HG03139 (cell line): ENCODE measurements around the gene TANGO2.

Experiments
- ATAC-seq: cut with Tn5 transposase; IDR thresholded peaks from one replicate; pipeline ENCODE4 v1.9.1; 2021; ENCODE audit not compliant: unreplicated experiment

Gene TANGO2

DNA sequence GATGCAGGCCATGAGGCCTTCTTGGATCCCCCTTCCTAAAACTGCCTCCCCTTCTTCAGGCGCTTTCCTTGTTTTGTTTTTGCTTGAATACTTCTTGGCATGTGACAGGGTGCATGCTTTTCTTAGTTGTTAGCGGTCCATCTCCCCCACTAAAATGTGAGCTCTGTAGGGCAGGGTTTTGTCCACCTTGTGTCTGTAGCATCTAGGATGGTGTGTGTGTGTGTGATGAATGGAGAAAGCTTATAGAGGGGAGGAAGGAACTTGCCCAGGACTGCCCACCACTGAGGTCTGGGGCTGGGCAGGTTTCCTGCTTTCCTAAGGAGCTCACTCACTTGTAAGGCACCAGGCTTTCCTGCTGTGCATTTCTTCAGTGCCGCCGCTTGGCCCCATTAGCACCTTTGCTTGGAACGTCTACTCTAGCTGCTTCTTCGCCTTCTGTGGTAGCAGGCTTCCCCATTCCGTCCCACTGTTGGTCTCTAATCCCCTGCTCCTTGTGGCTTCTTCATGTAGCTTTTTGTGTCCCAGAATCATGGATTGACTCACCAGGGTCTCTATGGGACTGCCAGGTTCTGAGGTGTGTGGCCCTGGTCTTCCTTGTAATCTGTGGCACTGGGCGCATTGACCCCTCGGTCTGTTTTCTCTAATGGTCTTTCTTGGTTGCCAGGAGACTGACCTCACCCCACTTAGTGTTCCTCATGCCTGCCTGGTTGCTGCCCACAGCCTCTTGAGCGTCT lies 62.4 kb downstream of the TANGO2 start:
- ATAC-seq = no peak

DNA sequence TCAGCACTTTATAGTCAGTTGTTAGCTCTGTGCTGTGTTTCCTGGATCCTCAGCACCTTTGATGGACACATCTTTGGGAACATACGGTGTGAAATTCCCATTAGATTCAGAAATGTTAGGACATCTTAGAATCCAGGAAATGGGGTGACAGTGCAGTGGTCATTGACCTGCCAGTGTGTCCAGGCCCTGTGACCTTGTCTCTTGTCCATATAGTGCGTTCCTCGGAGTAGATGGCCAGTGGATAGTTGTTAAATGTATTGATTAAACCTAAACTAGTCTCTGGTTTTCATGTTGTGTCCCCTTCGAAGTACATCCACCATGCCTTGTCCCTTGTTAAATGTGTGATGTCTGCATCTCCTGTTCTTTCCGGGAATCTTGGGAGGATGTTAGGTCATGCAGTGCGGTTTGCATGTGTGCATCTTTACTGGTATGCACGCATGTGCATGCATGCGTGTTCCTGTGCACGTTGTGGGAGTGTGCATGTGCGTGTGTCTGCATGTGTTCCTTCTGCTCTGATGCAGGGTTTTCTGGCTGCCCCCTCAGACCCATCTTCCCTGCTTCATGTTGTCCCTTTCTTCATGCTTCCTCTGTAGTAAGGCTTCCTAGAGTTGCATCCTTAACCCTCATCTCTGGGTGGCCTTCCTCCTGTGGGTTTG lies 63.1 kb downstream of the TANGO2 start:
- no peak for ATAC-seq

DNA sequence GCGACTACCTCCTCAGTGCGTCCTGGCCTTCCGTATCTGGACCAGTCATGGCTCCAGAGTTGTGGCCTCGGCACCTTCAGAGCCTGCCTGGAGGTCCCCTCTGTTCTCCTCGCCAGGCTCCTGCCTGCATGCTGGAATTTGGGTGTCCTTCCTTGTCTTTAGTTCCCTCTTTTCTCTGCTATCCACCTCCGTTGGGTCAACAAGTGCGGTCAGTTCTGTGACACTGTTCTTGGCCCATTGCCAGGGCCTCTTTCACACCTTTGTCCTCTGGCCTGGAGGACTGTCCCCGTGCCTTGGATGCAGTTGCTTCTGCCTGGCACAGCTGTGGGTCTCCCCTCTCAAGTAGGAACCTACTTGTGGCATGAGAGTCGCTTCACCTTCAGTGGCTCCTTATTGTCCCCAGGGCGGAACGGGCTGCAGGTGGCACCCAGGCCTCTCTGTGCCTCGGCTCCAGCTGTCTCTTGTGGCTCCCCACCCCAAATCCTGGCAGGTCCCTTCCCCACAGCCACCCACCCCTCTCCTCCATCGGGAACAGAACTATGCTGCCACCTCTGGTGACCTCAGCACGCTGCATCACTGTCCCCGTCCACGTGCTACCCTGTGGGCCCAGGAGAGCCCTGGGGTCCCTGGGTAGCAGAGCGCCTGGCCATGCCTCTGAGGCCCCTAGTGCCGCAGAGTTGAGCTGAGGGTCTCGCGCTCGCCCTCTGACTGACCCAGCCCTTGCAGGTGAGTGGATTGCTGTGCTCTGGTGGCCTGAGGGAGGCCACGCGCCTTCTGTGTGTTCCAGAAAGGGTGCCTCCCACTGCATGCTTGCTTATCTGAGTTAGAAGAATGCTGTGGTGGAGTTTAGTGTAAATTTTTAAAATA lies 63.9 kb downstream of the TANGO2 start:
- no peak for ATAC-seq

DNA sequence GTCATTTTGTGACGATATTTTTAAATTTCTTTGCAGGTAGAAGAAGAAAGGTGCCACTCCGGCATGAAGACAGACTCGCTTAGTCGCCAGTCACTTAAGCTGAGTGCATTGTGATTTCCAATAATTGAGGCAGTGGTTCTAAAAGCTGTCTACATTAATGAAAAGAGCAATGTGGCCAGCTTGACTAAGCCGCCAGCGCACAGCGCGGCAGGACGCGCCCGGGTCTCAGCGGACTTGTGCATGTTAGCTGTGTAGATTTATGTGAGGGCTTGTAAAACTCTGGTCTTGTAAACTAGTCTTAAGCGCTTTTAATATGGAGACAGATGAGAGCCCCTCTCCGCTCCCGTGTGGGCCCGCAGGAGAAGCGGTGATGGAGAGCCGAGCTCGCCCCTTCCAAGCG lies 64.7 kb downstream of the TANGO2 start:
- no peak for ATAC-seq

DNA sequence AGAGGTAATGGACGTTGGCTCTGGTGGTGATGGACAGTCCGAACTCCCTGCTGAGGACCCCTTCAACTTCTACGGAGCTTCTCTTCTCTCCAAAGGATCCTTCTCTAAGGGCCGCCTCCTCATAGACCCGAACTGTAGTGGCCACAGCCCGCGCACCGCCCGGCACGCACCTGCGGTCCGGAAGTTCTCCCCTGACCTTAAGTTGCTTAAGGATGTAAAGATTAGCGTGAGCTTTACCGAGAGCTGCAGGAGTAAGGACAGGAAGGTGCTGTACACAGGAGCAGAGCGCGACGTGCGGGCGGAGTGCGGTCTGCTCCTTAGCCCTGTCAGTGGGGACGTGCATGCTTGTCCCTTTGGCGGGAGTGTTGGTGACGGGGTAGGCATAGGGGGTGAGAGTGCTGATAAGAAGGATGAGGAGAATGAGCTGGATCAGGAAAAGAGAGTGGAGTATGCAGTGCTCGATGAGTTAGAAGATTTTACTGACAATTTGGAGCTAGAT lies 65.2 kb downstream of the TANGO2 start:
- ATAC-seq = no peak

DNA sequence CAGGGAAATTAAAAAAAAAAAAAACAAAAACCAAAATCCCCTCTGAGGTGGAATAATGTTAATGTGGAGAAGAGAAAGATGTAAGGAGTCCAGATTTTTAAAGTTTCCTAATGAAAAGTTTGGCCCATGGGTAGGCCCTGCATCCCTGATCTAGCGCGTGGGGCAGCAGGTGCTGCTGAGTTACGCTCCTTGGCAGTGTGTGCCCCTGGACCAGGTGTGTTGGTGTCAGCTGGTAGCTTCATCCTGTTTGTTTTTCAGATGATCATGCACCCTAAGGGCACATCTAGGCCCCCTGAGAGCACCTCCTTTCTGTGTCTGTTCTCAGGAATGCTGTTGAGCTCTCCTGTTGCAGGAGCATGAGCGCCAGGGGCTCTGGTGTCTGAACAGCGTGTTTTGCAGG lies 65.9 kb downstream of the TANGO2 start:
- no peak for ATAC-seq

DNA sequence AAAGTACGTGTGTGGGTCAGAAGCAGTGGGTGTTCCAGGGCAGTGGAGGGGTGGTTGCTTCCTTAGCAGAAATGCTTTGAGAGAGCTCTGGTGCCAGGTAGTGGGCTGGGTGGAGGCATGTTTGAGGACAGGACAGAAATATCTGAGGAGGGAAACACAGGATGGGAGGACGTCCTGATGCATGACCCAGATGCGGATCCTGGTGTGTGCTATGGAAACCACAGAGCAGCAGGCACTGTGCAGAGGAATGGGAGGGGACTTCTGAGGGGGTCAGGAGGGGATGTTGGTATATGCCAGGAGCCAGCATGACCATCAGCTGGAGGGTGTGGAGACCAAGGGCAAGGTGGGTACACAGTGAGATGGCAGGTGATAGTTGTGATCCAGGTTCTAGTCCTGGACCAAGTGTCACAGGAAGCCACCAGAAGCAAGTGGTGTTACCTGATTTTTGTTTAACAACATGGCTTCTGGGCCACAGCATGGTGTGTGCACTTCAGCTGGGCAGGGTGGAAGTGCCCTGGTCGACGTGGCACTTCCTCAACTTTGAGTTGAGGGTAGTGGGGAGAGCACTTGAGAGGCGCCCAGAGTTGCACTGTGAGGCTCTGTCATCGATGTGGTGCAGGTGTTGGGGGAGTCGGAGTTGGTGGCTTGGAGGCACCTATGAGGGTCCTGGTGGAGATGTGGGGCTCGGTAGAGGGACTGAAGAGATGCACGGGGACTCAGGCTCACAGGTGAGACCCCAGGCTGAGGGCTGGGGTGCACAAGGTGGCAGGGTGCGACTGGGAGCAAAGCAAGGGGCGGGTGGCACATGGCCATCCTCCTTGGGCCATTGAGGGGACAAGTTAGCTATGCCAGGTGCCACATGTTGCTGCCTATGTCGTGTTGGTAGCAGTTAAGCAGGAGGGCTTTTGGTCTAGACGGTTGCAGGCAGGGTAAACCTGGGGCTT lies 66.7 kb downstream of the TANGO2 start:
- no peak for ATAC-seq

DNA sequence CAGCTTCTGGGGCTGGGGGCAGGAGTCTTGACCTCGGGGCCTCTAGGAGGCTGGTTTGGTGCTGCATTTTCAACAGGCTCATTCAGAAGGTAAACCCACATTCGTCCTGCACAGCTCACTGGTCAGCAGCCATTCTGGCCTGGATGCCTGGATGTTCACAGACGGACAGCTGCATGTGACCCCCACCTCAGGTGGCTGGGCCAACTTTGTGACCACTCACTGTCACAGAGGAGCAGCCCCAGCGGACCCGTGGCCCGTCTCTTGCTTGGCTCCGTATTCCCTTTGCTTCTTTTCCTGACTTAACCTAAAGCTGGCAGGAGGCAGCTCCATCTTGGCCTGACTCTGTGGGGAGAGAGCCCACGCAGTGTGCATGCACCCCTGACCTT lies 67.3 kb downstream of the TANGO2 start:
- ATAC-seq = no peak

DNA sequence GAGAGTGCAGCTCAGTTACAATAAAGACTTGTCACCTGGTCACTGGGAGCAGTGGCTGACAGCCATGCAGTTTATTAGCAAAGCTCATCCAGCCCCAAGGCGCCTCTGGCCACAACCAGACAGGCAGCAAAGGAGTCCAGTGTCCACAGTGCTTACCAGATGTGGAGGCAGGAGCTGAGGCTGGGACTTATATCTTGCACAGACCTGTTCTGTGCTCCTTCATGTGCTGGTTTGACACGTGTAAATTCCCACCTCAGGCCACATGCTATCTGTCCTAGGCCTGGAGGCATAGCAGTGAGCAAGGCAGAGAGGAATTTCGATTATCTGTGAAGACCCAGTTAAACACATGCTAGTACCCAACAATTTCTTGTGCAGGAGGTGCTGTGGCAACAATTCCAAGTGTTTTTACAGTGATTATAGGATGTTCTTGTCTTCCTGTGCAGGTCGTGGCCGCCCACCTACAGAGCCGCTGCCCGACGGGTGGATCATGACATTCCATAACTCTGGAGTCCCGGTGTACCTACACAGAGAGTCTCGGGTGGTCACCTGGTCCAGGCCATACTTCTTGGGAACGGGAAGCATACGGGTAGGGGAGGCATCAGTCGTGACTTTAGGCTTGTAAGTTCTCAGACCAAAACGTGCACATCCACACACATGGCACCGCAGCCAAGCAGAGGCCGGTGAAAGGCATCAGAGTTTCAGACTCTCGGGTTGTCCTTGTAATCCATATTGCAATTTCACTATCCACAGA lies 68.5 kb downstream of the TANGO2 start:
- ATAC-seq = no peak

DNA sequence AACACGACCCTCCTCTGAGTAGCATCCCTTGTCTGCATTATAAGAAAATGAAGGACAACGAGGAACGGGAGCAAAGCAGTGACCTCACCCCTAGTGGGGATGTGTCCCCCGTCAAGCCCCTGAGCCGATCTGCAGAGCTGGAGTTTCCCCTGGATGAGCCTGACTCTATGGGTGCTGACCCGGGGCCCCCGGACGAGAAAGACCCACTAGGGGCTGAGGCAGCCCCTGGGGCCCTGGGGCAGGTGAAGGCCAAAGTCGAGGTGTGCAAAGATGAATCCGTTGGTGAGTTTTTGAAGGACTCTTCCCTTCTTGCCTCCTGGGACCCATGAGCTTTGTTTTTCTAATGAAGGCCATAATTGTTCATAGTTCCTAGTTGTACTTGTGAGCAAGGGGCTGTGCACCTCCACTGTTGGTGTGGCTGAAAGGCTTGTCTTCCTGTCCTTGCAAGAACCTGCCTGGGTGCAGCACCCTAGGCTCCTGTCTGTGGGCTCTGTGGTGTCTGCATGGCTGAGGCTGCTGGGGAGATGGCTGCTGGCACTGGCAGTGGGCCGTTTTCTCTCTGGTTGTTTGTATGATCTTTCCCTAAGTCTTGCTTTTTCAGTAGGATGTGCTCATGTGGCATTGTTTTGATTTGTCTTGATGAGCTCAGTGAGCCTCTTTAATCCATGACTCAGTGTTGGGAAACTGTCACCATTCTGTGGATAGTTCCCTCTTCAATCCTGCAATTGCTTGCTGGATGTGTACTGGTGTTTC lies 69.2 kb downstream of the TANGO2 start:
- no peak for ATAC-seq

DNA sequence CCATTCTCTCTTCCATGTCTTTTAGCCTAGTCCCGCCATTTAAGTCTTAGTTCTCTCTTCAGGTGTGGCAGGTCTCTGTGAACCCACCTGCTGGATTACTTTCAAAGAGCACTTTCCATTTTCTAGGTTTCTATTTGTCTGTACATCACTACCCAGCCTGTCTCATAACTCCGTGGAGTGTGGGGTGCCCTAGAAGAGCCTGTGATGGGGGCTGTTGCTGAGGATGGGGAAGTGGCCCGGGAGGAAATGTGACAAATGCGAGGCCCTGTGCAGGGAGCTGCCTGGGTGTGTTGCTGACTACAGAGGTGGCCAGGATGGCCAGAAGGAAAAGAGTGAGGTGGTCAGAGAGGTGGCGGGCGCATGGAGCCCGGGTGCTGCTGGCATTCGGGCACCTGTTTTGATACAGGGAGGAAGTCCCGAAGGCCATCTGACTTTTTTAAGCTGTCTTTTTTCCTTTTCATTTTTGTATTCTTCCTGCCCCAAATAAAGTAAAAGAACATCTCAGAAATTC lies 69.9 kb downstream of the TANGO2 start:
- no peak for ATAC-seq

DNA sequence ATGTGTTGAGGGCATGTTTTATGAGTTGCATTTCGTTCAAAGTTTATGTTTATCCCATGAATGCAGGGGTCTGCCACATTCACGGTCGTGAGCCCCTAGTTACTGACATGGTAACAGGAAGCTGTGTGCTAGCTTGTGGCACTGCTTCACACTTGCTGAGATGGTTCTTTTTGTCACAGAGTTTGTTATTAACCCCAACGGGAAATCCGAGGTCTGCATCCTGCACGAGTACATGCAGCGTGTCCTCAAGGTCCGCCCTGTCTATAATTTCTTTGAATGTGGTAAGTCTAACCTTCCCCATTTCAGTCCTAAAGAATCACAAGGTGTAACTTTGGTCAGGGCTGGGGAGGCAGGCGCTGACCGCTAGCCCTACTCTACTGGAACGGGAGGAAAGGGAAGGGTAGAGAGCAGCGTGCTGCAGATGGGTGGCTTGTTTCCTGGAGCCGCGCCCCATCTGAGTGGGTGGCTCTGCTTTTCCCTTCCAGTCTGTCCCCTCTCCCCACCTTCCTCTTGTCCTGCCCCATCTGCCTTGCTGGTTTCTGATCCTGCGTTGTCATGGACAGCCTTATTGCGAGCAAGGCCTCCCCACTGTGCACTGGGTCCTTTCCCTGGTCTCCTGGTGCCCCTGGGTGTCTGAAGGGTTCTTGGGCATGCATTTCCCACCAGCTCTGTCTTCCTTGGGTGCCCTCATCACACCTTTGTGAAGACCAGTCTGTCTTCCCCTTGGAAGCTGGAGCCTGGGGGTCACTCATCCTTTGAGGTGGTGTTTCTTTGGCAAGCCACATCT lies 71.0 kb downstream of the TANGO2 start:
- no peak for ATAC-seq

DNA sequence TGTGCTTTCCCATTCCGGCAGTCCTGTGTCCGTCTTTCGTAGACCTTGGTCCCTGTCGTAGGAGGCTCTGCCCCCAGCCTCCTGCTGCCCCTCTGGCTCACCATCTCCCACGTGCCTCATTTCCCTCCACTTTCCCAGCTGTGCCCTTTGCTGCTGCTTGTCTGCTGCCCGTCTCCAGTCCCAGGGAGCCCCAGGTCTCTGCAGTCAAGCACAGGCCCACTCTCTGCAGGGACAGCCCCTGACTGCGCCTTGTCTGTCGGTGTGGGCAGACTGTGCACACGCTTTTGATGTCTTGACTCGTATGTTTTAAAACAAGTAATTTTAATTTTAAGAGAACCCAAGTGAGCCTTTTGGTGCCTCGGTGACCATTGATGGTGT lies 71.6 kb downstream of the TANGO2 start:
- ATAC-seq = no peak

DNA sequence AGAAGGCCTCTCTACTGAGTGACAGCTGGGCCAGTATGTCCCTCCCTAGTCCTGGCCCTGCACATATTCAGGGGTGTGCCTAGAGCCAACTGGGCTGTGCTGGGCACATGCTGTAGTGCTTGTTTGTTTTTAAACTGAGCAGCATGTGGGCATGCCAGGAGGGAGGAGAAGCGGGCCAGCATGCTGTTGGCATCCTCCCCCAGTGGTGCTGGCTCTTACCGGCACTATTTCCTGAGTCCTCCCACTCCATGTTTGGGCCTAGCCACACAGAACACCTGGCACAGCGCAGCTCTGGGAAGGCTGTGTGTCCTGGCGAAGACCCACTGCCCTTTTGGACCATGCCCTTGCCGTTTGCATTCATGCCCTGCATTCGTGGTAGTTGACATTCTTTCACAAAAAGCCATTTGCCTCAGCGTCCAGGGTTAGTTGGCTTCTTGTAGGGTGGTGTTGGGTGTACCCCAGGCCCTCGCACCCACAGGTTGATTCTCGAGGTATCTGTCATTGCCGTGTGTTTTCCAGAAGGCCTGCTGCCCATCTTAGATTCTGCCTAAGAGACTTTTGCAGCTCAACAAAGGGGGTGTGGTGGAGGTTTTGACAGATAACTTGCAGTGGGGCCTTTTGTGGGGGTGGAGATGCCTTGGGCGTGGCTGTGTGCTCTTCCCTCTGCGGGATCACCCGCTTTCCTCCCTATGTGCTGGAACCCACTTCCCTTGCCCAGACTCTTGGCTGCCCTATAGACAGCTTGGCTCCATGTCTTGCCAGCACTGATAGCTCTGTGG lies 72.7 kb downstream of the TANGO2 start:
- no peak for ATAC-seq

DNA sequence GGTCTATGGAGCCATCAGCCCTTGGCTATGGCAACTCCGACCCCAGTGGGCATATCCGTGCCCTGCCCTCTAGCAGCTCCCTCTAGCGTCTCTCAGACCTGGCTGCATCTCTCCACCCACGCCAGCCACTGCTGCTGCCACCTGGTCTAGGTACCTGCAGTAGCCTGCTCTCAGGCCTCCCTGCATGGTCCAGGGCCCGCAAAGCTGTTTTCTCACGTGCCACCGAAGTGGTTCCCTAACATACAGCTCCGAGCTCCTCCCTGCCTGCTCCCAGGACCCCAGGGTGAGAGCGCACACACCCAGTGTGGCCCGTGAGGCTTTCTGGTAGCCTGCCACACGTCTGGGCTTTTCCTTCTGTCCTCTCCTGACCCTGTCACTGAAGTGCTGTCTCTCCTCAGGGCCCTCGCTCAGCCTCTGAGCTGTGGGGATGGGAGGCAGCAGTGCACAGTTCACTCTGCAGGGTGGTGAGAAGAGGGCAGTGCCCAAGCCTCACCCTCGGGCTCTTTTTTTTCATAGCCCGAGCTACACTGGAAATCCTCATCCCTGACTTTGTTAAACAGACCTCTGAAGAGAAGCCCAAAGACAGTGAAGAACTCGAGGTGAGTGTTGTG lies 73.4 kb downstream of the TANGO2 start:
- no peak for ATAC-seq

DNA sequence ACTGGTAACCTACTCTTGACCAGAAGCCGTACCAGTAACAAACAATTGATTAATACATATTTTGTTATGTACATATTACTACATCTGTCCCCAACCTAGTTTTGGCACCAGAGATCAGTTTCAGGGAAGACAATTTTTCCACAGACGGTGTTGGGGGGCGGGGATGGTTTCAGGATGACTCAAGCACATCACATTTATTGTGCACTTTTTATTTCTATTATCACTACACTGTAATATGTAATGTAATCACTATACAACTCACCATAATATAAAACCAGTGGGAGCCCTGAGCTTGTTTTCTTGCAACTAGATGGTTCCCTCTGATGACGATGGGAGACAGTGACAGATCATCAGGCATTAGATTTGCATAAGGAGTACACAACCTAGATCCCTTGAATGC lies 74.6 kb downstream of the TANGO2 start:
- ATAC-seq = no peak
